ENCODE measurements around the gene CFAP70. TPM values are rescaled to one million over a fixed set of nuclear protein-coding genes. Genes with fewer than 3 reads are reported as not detected.
A peak's percentile ranks its signal among the peaks of the same experiment; 100 is the strongest.

Gene CFAP70
- total RNA-seq, 4 donors from 2014 or later = 2.0 to 3.2 (median 3.0) TPM

GRCh38 chr10:73252445-73253224 is 106.0 kb downstream of the CFAP70 start, which contains the start of gene MRPS16:
MRPS16 (minus strand) TSS chr10:73252644; CDS start chr10:73252482, 162 bp downstream.
- DNase-seq (ENCODE audit: low spot score) (peak; percentile 88), ATAC-seq (ENCODE audit: low FRiP score) (peak; percentile 99)
- TF ChIP-seq, protein P1, sequence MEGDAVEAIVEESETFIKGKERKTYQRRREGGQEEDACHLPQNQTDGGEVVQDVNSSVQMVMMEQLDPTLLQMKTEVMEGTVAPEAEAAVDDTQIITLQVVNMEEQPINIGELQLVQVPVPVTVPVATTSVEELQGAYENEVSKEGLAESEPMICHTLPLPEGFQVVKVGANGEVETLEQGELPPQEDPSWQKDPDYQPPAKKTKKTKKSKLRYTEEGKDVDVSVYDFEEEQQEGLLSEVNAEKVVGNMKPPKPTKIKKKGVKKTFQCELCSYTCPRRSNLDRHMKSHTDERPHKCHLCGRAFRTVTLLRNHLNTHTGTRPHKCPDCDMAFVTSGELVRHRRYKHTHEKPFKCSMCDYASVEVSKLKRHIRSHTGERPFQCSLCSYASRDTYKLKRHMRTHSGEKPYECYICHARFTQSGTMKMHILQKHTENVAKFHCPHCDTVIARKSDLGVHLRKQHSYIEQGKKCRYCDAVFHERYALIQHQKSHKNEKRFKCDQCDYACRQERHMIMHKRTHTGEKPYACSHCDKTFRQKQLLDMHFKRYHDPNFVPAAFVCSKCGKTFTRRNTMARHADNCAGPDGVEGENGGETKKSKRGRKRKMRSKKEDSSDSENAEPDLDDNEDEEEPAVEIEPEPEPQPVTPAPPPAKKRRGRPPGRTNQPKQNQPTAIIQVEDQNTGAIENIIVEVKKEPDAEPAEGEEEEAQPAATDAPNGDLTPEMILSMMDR (IDR thresholded peaks at IDR 0.05) = no peak

GRCh38 chr10:73251683-73252444 is 106.8 kb downstream of the CFAP70 start:
- no peak for DNase-seq (ENCODE audit: low spot score)
- TF ChIP-seq, protein P1 (IDR thresholded peaks at IDR 0.05) = no peak
- peak; percentile 83 for ATAC-seq (ENCODE audit: low FRiP score)

- ATAC-seq (ENCODE audit: low FRiP score) (no peak), DNase-seq (ENCODE audit: low spot score) (no peak)
- TF ChIP-seq, protein P1 (IDR thresholded peaks at IDR 0.05) = no peak
These were observed 110.4 kb downstream of the CFAP70 start for GRCh38 chr10:73248259-73248724.

DNA sequence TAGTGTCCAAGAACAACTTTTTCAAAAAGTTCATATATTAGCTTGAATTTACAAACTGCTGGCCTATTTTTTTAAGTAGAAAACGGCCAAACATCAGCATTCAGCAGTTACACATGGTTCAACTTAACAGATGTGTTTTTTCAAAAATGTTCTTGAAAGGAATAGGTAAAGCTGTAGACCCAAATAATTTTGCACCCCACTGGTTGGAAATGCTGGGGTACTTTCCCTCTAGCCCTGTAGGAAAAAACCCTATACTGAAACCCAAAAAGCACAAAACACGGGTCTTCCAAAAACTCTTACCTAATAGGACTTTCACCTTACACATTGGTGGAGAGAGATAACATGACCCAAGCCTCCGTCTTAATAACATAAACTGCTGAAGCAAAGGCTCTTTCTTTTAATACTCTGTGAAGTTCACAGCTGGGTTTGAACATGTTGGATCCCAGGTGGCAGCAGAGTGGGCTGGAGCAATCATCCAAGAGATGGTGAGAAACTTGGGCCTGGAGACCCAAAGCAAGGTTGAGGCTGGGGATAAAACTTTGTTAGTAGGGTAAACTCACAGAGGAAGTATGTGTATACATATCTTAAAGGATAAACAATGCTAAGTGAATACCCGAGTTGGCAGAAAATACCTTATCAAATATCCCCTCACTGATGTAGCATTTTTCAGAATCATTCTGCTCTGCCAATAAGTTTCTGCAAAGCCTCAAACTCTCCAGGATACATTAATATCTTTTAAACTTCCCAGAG is 111.0 kb downstream of the CFAP70 start:
- no peak for ATAC-seq (ENCODE audit: low FRiP score)
- no peak for DNase-seq (ENCODE audit: low spot score)
- TF ChIP-seq, protein P1 (IDR thresholded peaks at IDR 0.05) = no peak

GRCh38 chr10:73246646-73247508 is 111.8 kb downstream of the CFAP70 start, which contains the start of gene DNAJC9:
DNAJC9 (minus strand) TSS chr10:73247255; CDS start chr10:73247189, 66 bp downstream.
- TF ChIP-seq, protein P1 (IDR thresholded peaks at IDR 0.05) = no peak
- peak; percentile 97 for ATAC-seq (ENCODE audit: low FRiP score)
- peak; percentile 99 for DNase-seq (ENCODE audit: low spot score)

DNA sequence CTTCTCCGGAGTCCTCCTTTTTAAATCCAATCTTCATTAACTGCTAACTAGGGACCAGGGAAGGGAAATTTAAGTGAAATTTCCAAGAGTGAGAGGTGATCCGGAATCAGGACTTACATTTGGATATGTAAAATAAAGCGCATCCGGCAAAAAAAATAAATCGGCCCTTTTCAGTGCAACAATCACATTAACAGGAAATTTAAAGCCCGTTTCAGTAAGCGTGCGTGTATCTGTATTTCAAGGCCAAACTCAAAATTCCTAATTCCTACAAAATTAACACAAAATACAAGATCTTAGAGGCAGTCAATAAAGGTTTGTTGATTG is 112.4 kb downstream of the CFAP70 start:
- TF ChIP-seq, protein P1 (IDR thresholded peaks at IDR 0.05) = no peak
- DNase-seq (ENCODE audit: low spot score) = no peak
- no peak for ATAC-seq (ENCODE audit: low FRiP score)

All from omental fat pad (tissue), 4 donors.